COLO668 (cell line): ENCODE measurements around the gene MAP3K6.
A peak's percentile ranks its signal among the peaks of the same experiment; 100 is the strongest.

Source experiments
- DNase-seq: peaks from one replicate; lab custom pipeline; 2025; ENCODE audit not compliant: unreplicated experiment; lab: John Stamatoyannopoulos, UW

The MAP3K6 gene

GRCh38 chr1:27336756-27337155 is 30.0 kb downstream of the MAP3K6 start:
- no peak for DNase-seq

- DNase-seq = no peak
Observed at GRCh38 chr1:27335506-27336422, 31.0 kb downstream of the MAP3K6 start.

GRCh38 chr1:27333717-27334279 is 33.0 kb downstream of the MAP3K6 start:
- DNase-seq = no peak

GRCh38 chr1:27332536-27333281 is 34.1 kb downstream of the MAP3K6 start:
- peak; percentile 65 for DNase-seq

- no peak for DNase-seq
Observed at GRCh38 chr1:27331922-27332321, 34.8 kb downstream of the MAP3K6 start.

GRCh38 chr1:27331426-27331825 is 35.3 kb downstream of the MAP3K6 start:
- no peak for DNase-seq

- DNase-seq = no peak
Observed at GRCh38 chr1:27330786-27331185, 36.0 kb downstream of the MAP3K6 start.

GRCh38 chr1:27327964-27328363 is 38.8 kb downstream of the MAP3K6 start:
- no peak for DNase-seq

GRCh38 chr1:27325286-27325685 is 41.5 kb downstream of the MAP3K6 start:
- no peak for DNase-seq

GRCh38 chr1:27322569-27323240 is 44.1 kb downstream of the MAP3K6 start:
- DNase-seq = peak; percentile 43

- peak; percentile 100 for DNase-seq
Observed at GRCh38 chr1:27321813-27322568, 44.8 kb downstream of the MAP3K6 start, which contains the start of gene TMEM222. TMEM222 (plus strand) TSS chr1:27322163; CDS start chr1:27322198, 35 bp downstream.

- no peak for DNase-seq
Observed at GRCh38 chr1:27318596-27318995, 48.2 kb downstream of the MAP3K6 start.

GRCh38 chr1:27318136-27318535 is 48.6 kb downstream of the MAP3K6 start:
- DNase-seq = no peak

GRCh38 chr1:27316860-27317259 is 49.9 kb downstream of the MAP3K6 start:
- DNase-seq = no peak

GRCh38 chr1:27314737-27315136 is 52.0 kb downstream of the MAP3K6 start:
- no peak for DNase-seq

- DNase-seq = no peak
Observed at GRCh38 chr1:27314169-27314568, 52.6 kb downstream of the MAP3K6 start.

- DNase-seq = no peak
Observed at GRCh38 chr1:27307874-27308598, 58.7 kb downstream of the MAP3K6 start.

- DNase-seq = no peak
Observed at GRCh38 chr1:27306892-27307761, 59.6 kb downstream of the MAP3K6 start.

GRCh38 chr1:27306071-27306470 is 60.7 kb downstream of the MAP3K6 start:
- DNase-seq = no peak
